ENCODE measurements around the gene PPP1R12A. TPM values are rescaled to one million over a fixed set of nuclear protein-coding genes. Genes with fewer than 3 reads are reported as not detected.

The PPP1R12A gene
- total and polyA plus RNA-seq, 9 of the 15 experiments (the other 6 are each of a cell fraction or from before 2014, with no cell fraction given), result 26.4 to 119 (median 53.3) TPM

- TF ChIP-seq, protein P1, sequence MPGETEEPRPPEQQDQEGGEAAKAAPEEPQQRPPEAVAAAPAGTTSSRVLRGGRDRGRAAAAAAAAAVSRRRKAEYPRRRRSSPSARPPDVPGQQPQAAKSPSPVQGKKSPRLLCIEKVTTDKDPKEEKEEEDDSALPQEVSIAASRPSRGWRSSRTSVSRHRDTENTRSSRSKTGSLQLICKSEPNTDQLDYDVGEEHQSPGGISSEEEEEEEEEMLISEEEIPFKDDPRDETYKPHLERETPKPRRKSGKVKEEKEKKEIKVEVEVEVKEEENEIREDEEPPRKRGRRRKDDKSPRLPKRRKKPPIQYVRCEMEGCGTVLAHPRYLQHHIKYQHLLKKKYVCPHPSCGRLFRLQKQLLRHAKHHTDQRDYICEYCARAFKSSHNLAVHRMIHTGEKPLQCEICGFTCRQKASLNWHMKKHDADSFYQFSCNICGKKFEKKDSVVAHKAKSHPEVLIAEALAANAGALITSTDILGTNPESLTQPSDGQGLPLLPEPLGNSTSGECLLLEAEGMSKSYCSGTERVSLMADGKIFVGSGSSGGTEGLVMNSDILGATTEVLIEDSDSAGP (CRISPR knock-in tag; IDR thresholded peaks at IDR 0.05), result no peak
These were observed 5.8 kb downstream of the PPP1R12A start (continued) for GRCh38 chr12:79929065-79929464.

DNA sequence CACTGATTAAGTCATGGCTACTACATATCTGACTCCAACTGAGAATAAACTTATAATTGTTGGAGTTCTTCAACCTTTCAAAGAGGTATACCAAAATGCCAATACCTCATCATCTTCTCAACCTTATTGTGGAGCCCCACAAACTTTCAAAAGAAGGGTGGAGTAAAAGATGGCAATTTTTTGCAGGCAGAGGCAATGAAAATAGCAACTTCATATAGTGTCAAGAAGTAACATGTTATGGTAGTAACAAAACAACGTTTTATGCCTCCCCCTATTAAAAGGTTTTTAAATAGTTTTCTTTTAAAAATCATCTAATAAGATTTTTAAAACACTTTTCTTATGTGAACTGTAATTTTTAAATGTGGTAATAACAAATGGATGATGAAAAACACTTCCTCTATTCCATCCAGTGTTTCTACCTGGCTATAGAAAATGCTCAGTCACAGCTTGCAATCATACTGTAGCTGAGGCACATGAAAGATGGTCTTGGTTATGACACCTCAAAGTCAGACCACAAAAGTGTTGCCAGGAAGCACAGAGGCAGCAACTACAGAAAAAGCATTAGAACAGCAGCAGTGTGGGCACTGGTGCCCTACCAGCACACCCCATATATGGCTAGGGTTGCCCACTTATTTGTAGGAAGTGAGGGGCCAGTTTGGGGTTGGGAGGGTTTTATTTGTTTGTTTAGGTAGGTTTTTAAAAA lies 7.0 kb downstream of the PPP1R12A start:
- no TSS peak for BruUV-seq (replicated peaks)
- POLR2A ChIA-PET, result no interaction called here
- DNase-seq (ENCODE audit: extremely low read depth in 1 of 4, low spot score in 3 of 4), result peak in 2 of 4 experiments; percentile 37 to 55
- Histone ChIP-seq H3K79me2 (ENCODE audit: control insufficient read depth, insufficient read depth, low read length) (peaks cover 100% of the 10 kb centered on the region), H3K4me3 (no peak overlapping the region), H3K9me3 (replicated peaks; ENCODE audit: control insufficient read depth, insufficient read depth, low read depth, low read length) (no peaks in the 10 kb centered on the region), H2AFZ (ENCODE audit: low read depth, low read length) (no peak overlapping the region), H3K4me2 (ENCODE audit: insufficient read depth, low read length) (peak overlapping the region; percentile 55), H3K27me3 (ENCODE audit: control insufficient read depth in 2 of 2, insufficient read depth in 2 of 2, low read length in 2 of 2) (no peaks in the 10 kb centered on the region), H3K4me1 (replicated peaks in 1 of 2; ENCODE audit: control insufficient read depth in 2 of 2, insufficient read depth in 2 of 2, low read length in 2 of 2) (peaks cover 0 to 11% of the 10 kb centered on the region in 2 experiments; a peak in 4 of 5 replicates), H3K36me3 (ENCODE audit: control insufficient read depth, insufficient read depth, low read length) (0 out of 3 replicates have a peak, but pooled peaks cover 5% of the 10 kb centered on the region), H3K27ac (ENCODE audit: extremely low read depth, low read depth, low read length) (no peak overlapping the region; the same call in 2 of the 3 replicates), H3K9me1 (ENCODE audit: control insufficient read depth, insufficient read depth, low read length) (no peaks in the 10 kb centered on the region), H3K9ac (ENCODE audit: insufficient read depth in 1 of 2, low read depth in 2 of 2, low read length in 2 of 2) (no peak overlapping the region), H4K20me1 (replicated peaks; ENCODE audit: control insufficient read depth, insufficient read depth, low read length) (peaks cover 4% of the 10 kb centered on the region; the same call in 1 of the 2 replicates)
- intact Hi-C loops (cut with micrococcal nuclease) (no loop called here), in situ Hi-C loops (cut with MboI) (no loop called here)
- CTCF ChIA-PET (ENCODE audit: low intra/inter-chr PET ratio), result no interaction called here
- WGBS (ENCODE audit: insufficient coverage, low coverage, missing lambda C conversion rate), result 15% methylated on average over 1 of the region's 1 CpG
- peak; percentile 84 for FAIRE-seq
- peak; percentile 76 for ATAC-seq
- TF ChIP-seq RCOR1 (IDR thresholded peaks at IDR 0.05; ENCODE audit: borderline replicate concordance in 1 of 2, low read depth in 2 of 2, low read length in 2 of 2) (no peak), SRF (CRISPR knock-in tag; IDR thresholded peaks at IDR 0.05) (no peak), ZKSCAN8 (CRISPR knock-in tag; IDR thresholded peaks at IDR 0.05) (no peak), MTA2 (IDR thresholded peaks at IDR 0.05; ENCODE audit: low read depth) (no peak), ETS2 (tag; IDR thresholded peaks at IDR 0.05; ENCODE audit: borderline replicate concordance, poor library complexity, severe bottlenecking) (no peak), ZNF277 (CRISPR knock-in tag; IDR thresholded peaks at IDR 0.05; ENCODE audit: borderline replicate concordance) (no peak)
- TF ChIP-seq, protein P2, sequence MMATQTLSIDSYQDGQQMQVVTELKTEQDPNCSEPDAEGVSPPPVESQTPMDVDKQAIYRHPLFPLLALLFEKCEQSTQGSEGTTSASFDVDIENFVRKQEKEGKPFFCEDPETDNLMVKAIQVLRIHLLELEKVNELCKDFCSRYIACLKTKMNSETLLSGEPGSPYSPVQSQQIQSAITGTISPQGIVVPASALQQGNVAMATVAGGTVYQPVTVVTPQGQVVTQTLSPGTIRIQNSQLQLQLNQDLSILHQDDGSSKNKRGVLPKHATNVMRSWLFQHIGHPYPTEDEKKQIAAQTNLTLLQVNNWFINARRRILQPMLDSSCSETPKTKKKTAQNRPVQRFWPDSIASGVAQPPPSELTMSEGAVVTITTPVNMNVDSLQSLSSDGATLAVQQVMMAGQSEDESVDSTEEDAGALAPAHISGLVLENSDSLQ (IDR thresholded peaks at IDR 0.05), result peak; percentile 53

All from K562 (cell line).